H1 (cell line): ENCODE data around the gene ATP5ME.

ENCODE experiments used
- CEBPB ChIP-seq: IDR thresholded peaks from 2 replicates; pipeline ENCODE4 v1.6.1; 2012; ENCODE audit warnings: low read depth, low read length
- CTCF ChIP-seq, 3 experiments: IDR thresholded peaks; 1 replicate in 2 of 3; 2 replicates in 1 of 3; pipeline versions ENCODE4 v1.5.1 to v1.6.1; 2011; ENCODE audit warnings: low read length in 3 of 3, mild to moderate bottlenecking in 3 of 3, inconsistent platforms in 2 of 3, low read depth in 1 of 3, moderate library complexity in 1 of 3; ENCODE audit not compliant: insufficient read depth in 1 of 3; ENCODE audit errors: control extremely low read depth in 1 of 3
- HDAC6 ChIP-seq: IDR thresholded peaks from one replicate; pipeline ENCODE4 v1.7.1; 2012; ENCODE audit warnings: low read depth, mild to moderate bottlenecking, inconsistent platforms, low read length, moderate library complexity
- NRF1 ChIP-seq: IDR thresholded peaks from 2 replicates; pipeline ENCODE4 v1.6.1; 2011; ENCODE audit warnings: mild to moderate bottlenecking, low read depth, low read length, improper control_type of control experiment
- SIN3A ChIP-seq, 2 experiments: IDR thresholded peaks in 1 of 2; conservative IDR thresholded peaks in 1 of 2; 2 replicates each; pipeline ENCODE4 v1.6.1; 2011 to 2012; ENCODE audit warnings: low read length in 2 of 2, improper control_type of control experiment in 1 of 2, low read depth in 1 of 2, mild to moderate bottlenecking in 1 of 2
- YY1 ChIP-seq: IDR thresholded peaks from 2 replicates; pipeline ENCODE4 v1.6.1; 2011; ENCODE audit warnings: low read depth, mild to moderate bottlenecking, low read length
- TF ChIP-seq, protein P1 (sequence below): IDR thresholded peaks from 2 replicates; pipeline ENCODE4 v1.6.1; 2012; ENCODE audit warnings: inconsistent platforms

DNA sequence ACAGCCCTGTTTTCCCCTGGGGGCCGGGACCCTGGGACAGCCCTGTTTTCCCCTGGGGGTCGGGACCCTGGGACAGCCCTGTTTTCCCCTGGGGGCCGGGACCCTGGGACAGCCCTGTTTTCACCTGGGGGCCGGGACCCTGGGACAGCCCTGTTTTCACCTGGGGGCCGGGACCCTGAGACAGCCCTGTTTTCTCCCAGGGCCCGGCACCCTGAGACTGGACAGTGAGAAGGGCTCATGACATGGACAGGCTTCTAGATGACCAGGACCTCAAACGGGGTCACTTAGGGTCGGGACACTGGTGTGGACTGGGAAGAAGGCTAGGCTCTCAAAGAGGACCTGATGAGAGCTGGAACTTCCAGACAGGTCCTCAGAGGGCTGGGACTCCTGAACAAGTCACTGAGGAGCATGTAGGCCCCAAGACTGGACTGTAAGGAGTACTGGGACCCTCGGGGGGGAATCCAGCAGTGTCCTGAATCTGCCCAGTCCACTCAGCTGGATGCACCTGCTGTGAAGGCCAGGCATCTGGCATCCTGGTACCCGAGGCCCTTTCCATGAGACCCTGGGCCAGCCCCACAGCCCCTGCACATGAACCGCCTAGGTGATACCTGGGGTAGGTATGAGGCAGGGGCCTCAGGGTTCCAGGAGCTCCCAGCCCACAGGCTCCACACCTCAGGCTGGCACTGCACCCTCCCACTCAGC is 34.0 kb upstream of the ATP5ME start:
- TF ChIP-seq HDAC6, result no peak
- TF ChIP-seq CTCF (IDR thresholded peaks at IDR 0.05; ENCODE audit: control extremely low read depth in 1 of 3, insufficient read depth in 1 of 3, low read depth in 1 of 3, low read length in 3 of 3), result no peak
- no peak for TF ChIP-seq CEBPB
- no peak for TF ChIP-seq SIN3A (conservative IDR thresholded peaks at IDR 0.05 in 1 of 2, IDR thresholded peaks at IDR 0.05 in 1 of 2; ENCODE audit: low read depth in 1 of 2, low read length in 2 of 2)
- TF ChIP-seq, protein P1, sequence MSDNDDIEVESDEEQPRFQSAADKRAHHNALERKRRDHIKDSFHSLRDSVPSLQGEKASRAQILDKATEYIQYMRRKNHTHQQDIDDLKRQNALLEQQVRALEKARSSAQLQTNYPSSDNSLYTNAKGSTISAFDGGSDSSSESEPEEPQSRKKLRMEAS, result no peak
- TF ChIP-seq YY1, result no peak
- TF ChIP-seq NRF1, result no peak
